ENCODE measurements around the gene PLD2.

The PLD2 gene

GRCh38 chr17:4870855-4871254 lies 63.9 kb downstream of the PLD2 start:
- ChIA-PET POLR2A (interaction anchor here (1.1 kb wide), 1 partner anchor 81 kb away, joined by 3 read pairs; no protein-coding TSS in a partner anchor), CTCF (no interaction called here)
- DNase-seq (ENCODE audit: extremely low spot score): no peak
- TF ChIP-seq CTBP1 (IDR thresholded peaks at IDR 0.05; ENCODE audit: borderline replicate concordance): no peak
- no peak for TF ChIP-seq FOXM1 (IDR thresholded peaks at IDR 0.05; ENCODE audit: borderline replicate concordance)
- no peak for TF ChIP-seq PKNOX1 (IDR thresholded peaks at IDR 0.05)
- no peak for TF ChIP-seq HDGF (IDR thresholded peaks at IDR 0.05; ENCODE audit: borderline replicate concordance)
- TF ChIP-seq ELF4 (IDR thresholded peaks at IDR 0.05): no peak
- no peak for TF ChIP-seq L3MBTL2 (conservative IDR thresholded peaks at IDR 0.05)
- TF ChIP-seq ARNT (IDR thresholded peaks at IDR 0.05): no peak
- no peak for TF ChIP-seq BHLHE40 (IDR thresholded peaks at IDR 0.05; ENCODE audit: borderline replicate concordance)
- TF ChIP-seq FOXK2 (IDR thresholded peaks at IDR 0.05): no peak
- no peak for TF ChIP-seq SUZ12 (IDR thresholded peaks at IDR 0.05)
- TF ChIP-seq SP1 (IDR thresholded peaks at IDR 0.05): no peak
- TF ChIP-seq LEF1 (IDR thresholded peaks at IDR 0.05; ENCODE audit: borderline replicate concordance): no peak
- TF ChIP-seq TARDBP (IDR thresholded peaks at IDR 0.05): no peak
- no peak for TF ChIP-seq NFRKB (IDR thresholded peaks at IDR 0.05)
- TF ChIP-seq FOXA1 (IDR thresholded peaks at IDR 0.05): no peak
- no peak for TF ChIP-seq ZNF384 (IDR thresholded peaks at IDR 0.05)

DNA sequence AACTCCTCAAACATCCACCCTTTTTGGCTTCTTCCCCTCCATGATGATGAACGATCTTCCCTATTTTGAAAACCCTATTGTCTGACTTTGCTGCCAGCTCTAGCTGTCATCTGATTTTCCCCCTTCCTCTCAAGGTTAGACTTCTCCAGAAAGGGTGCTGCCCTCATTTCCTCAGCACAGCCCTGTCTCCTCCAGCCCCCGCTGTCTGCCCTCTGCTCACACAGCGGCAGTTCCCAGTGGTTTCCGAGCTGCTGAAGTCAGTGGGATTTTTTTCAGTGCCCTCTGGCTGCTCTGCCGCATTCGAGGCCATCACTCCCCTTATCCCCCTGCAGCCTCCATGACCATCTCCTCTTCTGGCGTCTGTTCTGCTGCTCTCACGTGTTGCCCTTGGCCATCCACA lies 65.8 kb downstream of the PLD2 start:
- POLR2A ChIA-PET: no interaction called here
- CTCF ChIA-PET: no interaction called here
- no peak for DNase-seq (ENCODE audit: extremely low spot score)
- TF ChIP-seq SUZ12 (IDR thresholded peaks at IDR 0.05) (no peak), ZNF384 (IDR thresholded peaks at IDR 0.05) (no peak), BHLHE40 (IDR thresholded peaks at IDR 0.05; ENCODE audit: borderline replicate concordance) (no peak), L3MBTL2 (conservative IDR thresholded peaks at IDR 0.05) (no peak), PKNOX1 (IDR thresholded peaks at IDR 0.05) (no peak), HDGF (IDR thresholded peaks at IDR 0.05; ENCODE audit: borderline replicate concordance) (no peak), CTBP1 (IDR thresholded peaks at IDR 0.05; ENCODE audit: borderline replicate concordance) (no peak), TARDBP (IDR thresholded peaks at IDR 0.05) (no peak), ARNT (IDR thresholded peaks at IDR 0.05) (no peak), FOXA1 (IDR thresholded peaks at IDR 0.05) (no peak)

Data from HEK293T (cell line).